RWPE2 (cell line): Measurements from ENCODE around the gene ROBO1.

ENCODE experiments used
- ATAC-seq: fragments of 200-7000 bp; cut with Tn5 transposase; 3 replicates; pipeline ENCODE4 v1.9.1; 2021; ENCODE audit warnings: low read depth
- DNase-seq: peaks from one replicate; pipeline ENCODE4 v3.0.0-alpha.2; 2020; ENCODE audit warnings: low spot score
- H3K27ac ChIP-seq: fragments of 450-650 bp; 2 replicates; pipeline ENCODE4 v1.5.1; 2017; ENCODE audit warnings: mild to moderate bottlenecking; ENCODE audit not compliant: poor library complexity, severe bottlenecking
- H3K27me3 ChIP-seq: fragments of 250-450 bp; sonication (Bioruptor Pico); 2 replicates; pipeline ENCODE4 v1.5.1; 2021; ENCODE audit warnings: mild to moderate bottlenecking, moderate library complexity; ENCODE audit not compliant: insufficient read depth, poor library complexity, severe bottlenecking
- H3K36me3 ChIP-seq: fragments of 250-450 bp; sonication (Bioruptor Pico); 2 replicates; pipeline ENCODE4 v1.5.1; 2020; ENCODE audit warnings: low read depth, mild to moderate bottlenecking, moderate library complexity
- H3K4me1 ChIP-seq: fragments of 250-450 bp; sonication (Bioruptor Pico); 2 replicates; pipeline ENCODE4 v1.5.1; 2021; ENCODE audit warnings: mild to moderate bottlenecking, moderate library complexity; ENCODE audit not compliant: insufficient read depth, poor library complexity, severe bottlenecking
- H3K4me3 ChIP-seq: fragments of 250-450 bp; sonication (Bioruptor Pico); 2 replicates; pipeline ENCODE4 v1.5.1; 2021; ENCODE audit warnings: mild to moderate bottlenecking, moderate library complexity; ENCODE audit not compliant: severe bottlenecking
- H3K9me3 ChIP-seq: fragments of 250-450 bp; sonication (Bioruptor Pico); 2 replicates; pipeline ENCODE4 v1.5.1; 2021; ENCODE audit warnings: mild to moderate bottlenecking, moderate library complexity; ENCODE audit not compliant: severe bottlenecking
- CTCF ChIP-seq: fragments of 450-650 bp; IDR thresholded peaks from one replicate; pipeline ENCODE4 v1.5.1; 2017; ENCODE audit warnings: mild to moderate bottlenecking, moderate library complexity; ENCODE audit not compliant: poor library complexity, severe bottlenecking

Gene ROBO1

GRCh38 chr3:79233431-79234060 lies 534.3 kb downstream of the ROBO1 start:
- no peaks in the 10 kb centered on the region for H3K9me3 ChIP-seq
- no peak for DNase-seq
- no peaks in the 10 kb centered on the region for H3K36me3 ChIP-seq
- no peak for ATAC-seq
- no peaks in the 10 kb centered on the region for H3K4me1 ChIP-seq
- H3K27me3 ChIP-seq: no peaks in the 10 kb centered on the region
- no peak overlapping the region for H3K4me3 ChIP-seq
- no peak overlapping the region for H3K27ac ChIP-seq
- no peak for TF ChIP-seq CTCF

- no peak overlapping the region for H3K27ac ChIP-seq
- ATAC-seq (no peak), DNase-seq (no peak)
- TF ChIP-seq CTCF: no peak
- no peaks in the 10 kb centered on the region for H3K36me3 ChIP-seq
- no peaks in the 10 kb centered on the region for H3K27me3 ChIP-seq
- H3K4me1 ChIP-seq: no peaks in the 10 kb centered on the region
- no peaks in the 10 kb centered on the region for H3K9me3 ChIP-seq
- H3K4me3 ChIP-seq: no peak overlapping the region
These were observed 537.5 kb downstream of the ROBO1 start for GRCh38 chr3:79230266-79230665.

- no peak overlapping the region for H3K27ac ChIP-seq
- no peaks in the 10 kb centered on the region for H3K9me3 ChIP-seq
- H3K27me3 ChIP-seq: peaks cover 4% of the 10 kb centered on the region
- H3K4me3 ChIP-seq: no peak overlapping the region
- no peaks in the 10 kb centered on the region for H3K36me3 ChIP-seq
- TF ChIP-seq CTCF: no peak
- ATAC-seq: no peak
- no peaks in the 10 kb centered on the region for H3K4me1 ChIP-seq
- DNase-seq: no peak
These were observed 550.7 kb downstream of the ROBO1 start for GRCh38 chr3:79217096-79217495.

GRCh38 chr3:79215286-79215685 lies 552.5 kb downstream of the ROBO1 start:
- DNase-seq (no peak), ATAC-seq (no peak)
- peaks cover 4% of the 10 kb centered on the region for H3K27me3 ChIP-seq
- H3K27ac ChIP-seq: no peak overlapping the region
- no peaks in the 10 kb centered on the region for H3K36me3 ChIP-seq
- no peaks in the 10 kb centered on the region for H3K9me3 ChIP-seq
- no peak for TF ChIP-seq CTCF
- H3K4me1 ChIP-seq: no peaks in the 10 kb centered on the region
- no peak overlapping the region for H3K4me3 ChIP-seq

GRCh38 chr3:79211586-79212359 lies 556.0 kb downstream of the ROBO1 start:
- Histone ChIP-seq H3K4me3 (no peak overlapping the region), H3K27me3 (no peaks in the 10 kb centered on the region), H3K27ac (no peak overlapping the region), H3K9me3 (no peaks in the 10 kb centered on the region), H3K36me3 (no peaks in the 10 kb centered on the region), H3K4me1 (no peaks in the 10 kb centered on the region)
- no peak for TF ChIP-seq CTCF
- ATAC-seq (no peak), DNase-seq (no peak)
